ENCODE results near the gene RALGAPA2.

The RALGAPA2 gene

GRCh38 chr20:20437314-20437713 lies 275.1 kb downstream of the RALGAPA2 start:
- DNase-seq (ENCODE audit: low read depth, low spot score) = no peak

- DNase-seq (ENCODE audit: low read depth, low spot score) = no peak
Measured at GRCh38 chr20:20436689-20437088, 275.8 kb downstream of the RALGAPA2 start.

- DNase-seq (ENCODE audit: low read depth, low spot score) = no peak
Measured at GRCh38 chr20:20435453-20435852, 277.0 kb downstream of the RALGAPA2 start.

GRCh38 chr20:20432618-20433286 lies 279.7 kb downstream of the RALGAPA2 start:
- DNase-seq (ENCODE audit: low read depth, low spot score) = no peak

GRCh38 chr20:20430066-20430465 lies 282.4 kb downstream of the RALGAPA2 start:
- no peak for DNase-seq (ENCODE audit: low read depth, low spot score)

GRCh38 chr20:20428067-20428466 lies 284.4 kb downstream of the RALGAPA2 start:
- DNase-seq (ENCODE audit: low read depth, low spot score) = no peak

- DNase-seq (ENCODE audit: low read depth, low spot score) = no peak
Measured at GRCh38 chr20:20427227-20427864, 285.1 kb downstream of the RALGAPA2 start.

GRCh38 chr20:20426655-20426907 lies 285.9 kb downstream of the RALGAPA2 start:
- DNase-seq (ENCODE audit: low read depth, low spot score) = no peak

GRCh38 chr20:20425823-20426654 lies 286.4 kb downstream of the RALGAPA2 start:
- DNase-seq (ENCODE audit: low read depth, low spot score) = no peak

- no peak for DNase-seq (ENCODE audit: low read depth, low spot score)
Measured at GRCh38 chr20:20423117-20423516, 289.3 kb downstream of the RALGAPA2 start.

- DNase-seq (ENCODE audit: low read depth, low spot score) = no peak
Measured at GRCh38 chr20:20417876-20418676, 294.4 kb downstream of the RALGAPA2 start.

GRCh38 chr20:20415321-20415720 lies 297.1 kb downstream of the RALGAPA2 start:
- DNase-seq (ENCODE audit: low read depth, low spot score) = no peak

GRCh38 chr20:20414640-20415220 lies 297.7 kb downstream of the RALGAPA2 start:
- DNase-seq (ENCODE audit: low read depth, low spot score) = no peak

- DNase-seq (ENCODE audit: low read depth, low spot score) = no peak
Measured at GRCh38 chr20:20413810-20414281, 298.6 kb downstream of the RALGAPA2 start.

GRCh38 chr20:20412750-20413149 lies 299.7 kb downstream of the RALGAPA2 start:
- DNase-seq (ENCODE audit: low read depth, low spot score) = no peak

GRCh38 chr20:20411836-20412235 lies 300.6 kb downstream of the RALGAPA2 start:
- DNase-seq (ENCODE audit: low read depth, low spot score) = no peak

GRCh38 chr20:20411402-20411801 lies 301.0 kb downstream of the RALGAPA2 start:
- DNase-seq (ENCODE audit: low read depth, low spot score) = no peak

- no peak for DNase-seq (ENCODE audit: low read depth, low spot score)
Measured at GRCh38 chr20:20410678-20411077, 301.8 kb downstream of the RALGAPA2 start.

GRCh38 chr20:20409331-20409730 lies 303.1 kb downstream of the RALGAPA2 start:
- DNase-seq (ENCODE audit: low read depth, low spot score) = no peak

GRCh38 chr20:20407891-20408805 lies 304.3 kb downstream of the RALGAPA2 start:
- no peak for DNase-seq (ENCODE audit: low read depth, low spot score)

Data from activated naive CD8-positive, alpha-beta T cell treated with anti-CD3 and anti-CD28 coated beads, Interleukin-2, amount 50 U/mL, for 16 hours (primary cell).